DOHH2 (cell line): Measurements from ENCODE around the gene TMED10.

ENCODE experiments used
- CTCF ChIP-seq: fragments of 200-600 bp; sonication (generic); IDR thresholded peaks from one replicate; pipeline ENCODE4 v1.5.1; 2014; ENCODE audit warnings: antibody characterized with exemption, mild to moderate bottlenecking, low read depth, low read length; ENCODE audit not compliant: poor library complexity, severe bottlenecking
- EZH2phosphoT487 ChIP-seq: fragments of 200-600 bp; sonication (generic); IDR thresholded peaks from 2 replicates; pipeline ENCODE4 v1.6.1; 2017; ENCODE audit warnings: borderline replicate concordance, mild to moderate bottlenecking, antibody characterized with exemption, low read length, moderate library complexity, mixed read lengths

- TF ChIP-seq CTCF, result no peak
- TF ChIP-seq EZH2phosphoT487, result no peak
Observed at GRCh38 chr14:75141062-75141461, 35.4 kb downstream of the TMED10 start.
